OCI-LY7 (cell line): ENCODE measurements around the gene RNF152. TPM values are rescaled to one million over a fixed set of nuclear protein-coding genes. Genes with fewer than 3 reads are reported as not detected.

Experiments
- BruUV-seq: library from RNA; stranded (reverse); fragments of 400-500 nt; replicated peaks from 2 replicates; lab custom pipeline; 2021; lab: Mats Ljungman, UMichigan
- CTCF ChIA-PET: fragments of 300-600 bp; sonication (Branson Sonifier 250); formaldehyde crosslinking; loops from one replicate; lab custom pipeline; 2022; ENCODE audit warnings: antibody characterized with exemption; ENCODE audit not compliant: unreplicated experiment; lab: Charles Lee
- POLR2A ChIA-PET: fragments of 300-600 bp; sonication (Branson Sonifier 250); formaldehyde crosslinking; loops from one replicate; lab custom pipeline; 2022; ENCODE audit warnings: antibody characterized with exemption; lab: Charles Lee
- DNase-seq: peaks from one replicate; pipeline ENCODE4 v3.0.0-alpha.2; 2015; ENCODE audit warnings: low spot score
- H2AFZ ChIP-seq: fragments of 200-600 bp; sonication (generic), shearing (Covaris generic); 2 replicates; pipeline ENCODE4 v1.6.1; 2014; ENCODE audit warnings: mild to moderate bottlenecking, antibody characterized with exemption, low read length, moderate library complexity
- H3K27ac ChIP-seq: fragments of 200-600 bp; sonication (generic); 2 replicates; pipeline ENCODE4 v1.5.1; 2014; ENCODE audit warnings: mixed run types, low read depth, mild to moderate bottlenecking, moderate library complexity, low read length, inconsistent platforms; ENCODE audit not compliant: poor library complexity, severe bottlenecking
- H3K36me3 ChIP-seq: fragments of 200-600 bp; sonication (generic); 2 replicates; pipeline ENCODE4 v1.6.1; 2014; ENCODE audit warnings: mild to moderate bottlenecking, antibody characterized with exemption, low read length, moderate library complexity, mixed read lengths; ENCODE audit not compliant: insufficient read depth
- H3K4me1 ChIP-seq: fragments of 200-600 bp; sonication (generic); 2 replicates; pipeline ENCODE4 v1.5.1; 2014; ENCODE audit warnings: mild to moderate bottlenecking, low read length; ENCODE audit not compliant: insufficient read depth, poor library complexity, severe bottlenecking
- H3K4me2 ChIP-seq: fragments of 200-600 bp; sonication (generic); 2 replicates; pipeline ENCODE4 v1.6.1; 2014; ENCODE audit warnings: mild to moderate bottlenecking, low read length
- H3K4me3 ChIP-seq: fragments of 200-600 bp; sonication (generic); 2 replicates; pipeline ENCODE4 v1.5.1; 2014; ENCODE audit warnings: mild to moderate bottlenecking, low read depth, low read length; ENCODE audit not compliant: poor library complexity, severe bottlenecking
- H3K79me2 ChIP-seq: fragments of 200-600 bp; sonication (generic); 2 replicates; pipeline ENCODE4 v1.6.1; 2016; ENCODE audit warnings: low read depth, mild to moderate bottlenecking, low read length, moderate library complexity, mixed read lengths; ENCODE audit not compliant: insufficient read depth
- H3K9me2 ChIP-seq: fragments of 200-600 bp; sonication (generic); 2 replicates; pipeline ENCODE4 v1.6.1; 2016; ENCODE audit warnings: mild to moderate bottlenecking, low read length, mixed read lengths; ENCODE audit not compliant: insufficient read depth
- H3K9me3 ChIP-seq: fragments of 200-600 bp; sonication (generic); 2 replicates; pipeline ENCODE4 v1.6.1; 2014; ENCODE audit warnings: mild to moderate bottlenecking, mixed run types, low read length, mixed read lengths
- H4K20me1 ChIP-seq: fragments of 200-600 bp; sonication (generic); 2 replicates; pipeline ENCODE4 v1.6.1; 2014; ENCODE audit warnings: mild to moderate bottlenecking, antibody characterized with exemption, low read length, moderate library complexity, mixed read lengths; ENCODE audit not compliant: insufficient read depth
- CTCF ChIP-seq: fragments of 200-600 bp; sonication (generic); conservative IDR thresholded peaks from 2 replicates; pipeline ENCODE4 v1.5.1; 2014; ENCODE audit warnings: mild to moderate bottlenecking, antibody characterized with exemption, low read length, moderate library complexity, mixed read lengths
- EZH2phosphoT487 ChIP-seq: fragments of 200-600 bp; sonication (generic); IDR thresholded peaks from 2 replicates; pipeline ENCODE4 v1.6.1; 2018; ENCODE audit warnings: low read depth, borderline replicate concordance, mild to moderate bottlenecking, mixed run types, antibody characterized with exemption, low read length, moderate library complexity, mixed read lengths
- intact Hi-C: fragments of 100-400 bp; cut with micrococcal nuclease; formaldehyde crosslinking; loops from one replicate; pipeline ENCODE4 v1.10.0; 2022; ENCODE audit not compliant: unreplicated experiment
- total RNA-seq, 2 experiments: library from RNA; depleted of rRNA in 1 of 2; stranded (reverse); fragments of >200 nt in 1 of 2; shearing (Covaris generic) in 1 of 2; gene quantifications; 2 replicates each; pipeline ENCODE4 v1.2.3, GENCODE V29; 2014 to 2022

The RNF152 gene
- total RNA-seq, 2 experiments from 2014 or later: not detected

DNA sequence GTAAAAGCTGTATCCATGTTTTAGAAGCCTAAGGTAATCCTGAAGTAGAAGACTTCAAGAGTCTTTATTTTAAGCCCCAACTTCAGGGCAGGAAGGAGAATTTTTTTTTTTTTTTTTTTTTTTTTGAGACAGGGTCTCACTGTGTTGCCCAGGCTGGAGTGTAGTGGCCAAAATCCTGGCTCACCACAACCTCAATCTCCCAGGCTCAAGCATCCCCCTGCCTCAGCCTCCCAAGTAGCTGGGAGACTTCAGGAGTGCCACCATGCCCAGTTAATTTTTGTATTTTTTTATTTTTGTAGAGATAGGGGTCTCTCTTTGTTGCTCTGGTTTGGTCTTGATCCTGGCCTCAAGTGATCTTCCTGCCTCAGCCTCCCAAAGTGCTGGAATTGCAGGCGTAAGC, 3.3 kb upstream of the RNF152 start:
- POLR2A ChIA-PET: no interaction called here
- H3K4me2 ChIP-seq: no peak overlapping the region
- no TSS peak for BruUV-seq
- TF ChIP-seq CTCF: no peak
- TF ChIP-seq EZH2phosphoT487: no peak
- intact Hi-C loops: no loop called here
- H3K27ac ChIP-seq: no peak overlapping the region
- H2AFZ ChIP-seq: no peak overlapping the region
- H3K4me3 ChIP-seq: no peak overlapping the region
- CTCF ChIA-PET: no interaction called here
- no peaks in the 10 kb centered on the region for H3K79me2 ChIP-seq
- no peaks in the 10 kb centered on the region for H3K9me2 ChIP-seq
- no peaks in the 10 kb centered on the region for H3K4me1 ChIP-seq
- no peak for DNase-seq
- H3K9me3 ChIP-seq: no peaks in the 10 kb centered on the region
- H3K36me3 ChIP-seq: no peaks in the 10 kb centered on the region
- no peaks in the 10 kb centered on the region for H4K20me1 ChIP-seq

GRCh38 chr18:61894751-61895524, 2.1 kb upstream of the RNF152 start:
- H3K4me3 ChIP-seq: no peak overlapping the region
- H3K4me1 ChIP-seq: no peaks in the 10 kb centered on the region
- no peaks in the 10 kb centered on the region for H3K36me3 ChIP-seq
- H2AFZ ChIP-seq: no peak overlapping the region
- H3K9me2 ChIP-seq: no peaks in the 10 kb centered on the region
- POLR2A ChIA-PET: interaction anchor here (0.6 kb wide), 1 partner anchor 18 kb away, joined by 3 read pairs; no protein-coding TSS in a partner anchor
- BruUV-seq: no TSS peak
- no peak overlapping the region for H3K27ac ChIP-seq
- CTCF ChIA-PET: no interaction called here
- intact Hi-C loops: no loop called here
- H3K79me2 ChIP-seq: no peaks in the 10 kb centered on the region
- no peaks in the 10 kb centered on the region for H4K20me1 ChIP-seq
- H3K4me2 ChIP-seq: peak overlapping the region; percentile 12; the same call in 1 of the 2 replicates
- H3K9me3 ChIP-seq: no peaks in the 10 kb centered on the region
- no peak for DNase-seq
- TF ChIP-seq EZH2phosphoT487: no peak
- TF ChIP-seq CTCF: no peak
